Measurements from ENCODE around the gene DDX39A.
"Not testable (repeated sequence)": the region's sequence is repeated elsewhere in the genome, so short reads cannot be mapped to it uniquely, and the experiment has no call there.

Gene DDX39A

GRCh38 chr19:14419106-14419813 lies at the start of gene DDX39A:
TSS of gene DDX39A (minus strand) at chr19:14419341. CDS start at chr19:14413220, 6,121 bp downstream.
- DNase-seq: peak; percentile 98

- DNase-seq: no peak
Measured at GRCh38 chr19:14467816-14468215, 48.7 kb upstream of the DDX39A start.

DNA sequence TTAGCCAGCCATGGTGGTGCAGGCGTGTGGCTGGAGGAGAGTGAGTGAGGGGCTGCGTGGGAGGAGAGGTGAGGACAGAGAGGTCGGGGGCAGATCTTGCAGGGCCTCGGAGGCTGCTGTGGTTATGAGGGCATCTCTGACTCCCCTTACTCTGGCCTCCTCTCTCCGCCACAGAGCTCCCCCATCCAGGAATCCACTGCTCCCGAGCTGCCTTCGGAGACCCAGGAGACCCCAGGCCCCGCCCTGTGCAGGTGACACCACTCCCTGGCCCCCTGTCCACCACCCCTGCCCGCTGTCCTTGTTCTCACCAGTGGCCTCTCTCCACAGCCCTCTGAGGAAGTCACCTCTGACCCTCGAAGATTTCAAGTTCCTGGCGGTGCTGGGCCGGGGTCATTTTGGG lies 48.2 kb upstream of the DDX39A start:
- no peak for DNase-seq

GRCh38 chr19:14463747-14464146 lies 44.6 kb upstream of the DDX39A start:
- DNase-seq: no peak

DNA sequence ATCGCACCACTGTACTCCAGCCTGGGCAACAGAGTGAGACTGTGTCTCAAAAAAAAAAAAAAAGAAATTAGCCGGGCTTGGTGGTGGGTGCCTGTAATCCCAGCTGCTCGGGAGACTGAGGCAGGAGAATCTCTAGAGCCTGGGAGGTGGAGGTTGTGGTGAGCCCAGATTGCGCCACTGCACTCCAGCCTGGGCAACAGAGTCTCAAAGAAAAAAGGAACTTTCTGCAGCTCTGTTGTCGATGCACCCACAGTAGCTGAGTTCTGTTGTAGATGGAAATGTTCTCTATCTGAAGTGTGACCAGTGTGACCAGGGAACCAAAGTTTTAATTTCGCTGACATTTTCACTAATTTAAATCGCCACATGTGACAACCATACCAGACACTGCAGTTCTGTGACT lies 43.3 kb upstream of the DDX39A start:
- not testable (repeated sequence) for DNase-seq

GRCh38 chr19:14460935-14461334 lies 41.8 kb upstream of the DDX39A start:
- DNase-seq: no peak

DNA sequence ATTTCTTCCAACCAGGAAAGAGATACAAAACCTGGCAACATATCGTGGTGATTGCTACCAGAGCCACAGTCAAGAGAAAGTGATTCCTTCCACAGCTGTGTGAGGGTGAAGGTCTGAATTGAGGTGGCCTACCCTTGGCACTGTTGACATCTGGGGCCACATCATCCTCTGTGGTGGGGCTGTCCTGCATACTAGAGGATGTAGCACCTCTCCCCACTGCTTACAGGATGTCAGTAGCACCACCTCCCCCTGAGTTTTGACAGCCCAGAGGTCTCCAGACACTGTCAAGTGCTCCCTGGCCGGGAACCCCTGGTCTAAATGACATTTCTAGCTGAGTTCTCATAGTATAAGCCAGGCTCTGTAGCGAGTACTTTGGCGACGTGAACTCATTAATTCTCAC lies 40.6 kb upstream of the DDX39A start:
- DNase-seq: no peak

GRCh38 chr19:14452303-14452702 lies 33.2 kb upstream of the DDX39A start:
- not testable (repeated sequence) for DNase-seq

DNA sequence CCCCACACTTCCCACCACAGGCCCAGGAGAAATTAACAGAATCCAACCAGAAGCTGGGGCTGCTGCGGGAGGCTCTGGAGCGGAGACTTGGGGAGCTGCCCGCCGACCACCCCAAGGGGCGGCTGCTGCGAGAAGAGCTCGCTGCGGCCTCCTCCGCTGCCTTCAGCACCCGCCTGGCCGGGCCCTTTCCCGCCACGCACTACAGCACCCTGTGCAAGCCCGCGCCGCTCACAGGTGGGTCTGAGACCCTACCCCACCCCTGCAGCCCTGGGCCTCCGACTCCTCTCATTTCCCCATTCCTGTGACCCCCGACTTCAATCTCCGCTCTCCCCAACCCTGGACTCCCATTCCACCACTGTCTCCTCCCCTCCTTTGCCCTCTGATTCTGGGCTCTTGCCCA lies 31.7 kb upstream of the DDX39A start:
- no peak for DNase-seq

- no peak for DNase-seq
Measured at GRCh38 chr19:14450168-14450874, 31.2 kb upstream of the DDX39A start.

DNA sequence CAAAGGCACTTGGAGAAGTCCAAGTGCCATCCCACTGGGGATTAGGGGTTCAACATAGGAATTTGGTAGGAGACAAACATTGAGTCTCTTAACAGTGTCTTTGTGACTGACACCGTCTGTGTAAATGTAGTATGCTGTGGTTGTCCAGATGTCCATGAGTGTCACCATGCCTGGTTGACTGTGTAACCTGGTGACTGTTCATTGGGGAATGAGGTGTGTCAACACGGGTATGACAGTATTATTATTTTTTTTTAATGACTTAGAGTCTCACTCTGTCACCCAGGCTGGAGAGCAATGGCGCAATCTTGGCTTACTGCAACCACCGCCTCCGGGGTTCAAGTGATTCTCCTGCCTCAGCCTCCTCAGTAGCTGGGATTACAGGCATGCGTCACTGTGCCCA lies 30.2 kb upstream of the DDX39A start:
- no peak for DNase-seq

- DNase-seq: no peak
Measured at GRCh38 chr19:14446336-14447036, 27.3 kb upstream of the DDX39A start.

DNA sequence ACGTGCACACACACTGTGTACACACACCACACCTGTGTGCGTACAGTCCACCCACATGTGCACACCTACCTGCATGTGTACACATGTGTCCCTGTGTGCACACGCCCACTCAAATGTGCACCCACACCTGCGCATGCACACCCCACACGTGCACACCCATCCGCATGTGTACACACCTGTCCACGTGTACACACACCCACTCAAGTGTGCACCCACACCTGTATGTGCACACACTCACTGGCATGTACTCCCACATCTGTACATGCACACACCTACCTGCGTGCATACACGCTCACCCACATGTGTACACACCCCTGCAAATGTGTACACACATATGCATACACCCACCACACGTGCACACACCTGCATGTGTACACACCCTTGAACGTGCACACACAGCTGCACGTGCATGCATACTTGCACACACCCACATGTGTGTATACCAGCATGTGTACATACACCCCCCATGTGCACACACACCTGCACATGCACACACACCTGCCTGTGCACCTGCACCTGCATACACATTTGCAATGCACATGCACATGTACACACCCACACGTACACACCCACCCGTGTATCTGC lies 24.6 kb upstream of the DDX39A start:
- DNase-seq: no peak

GRCh38 chr19:14442891-14443631 lies 23.9 kb upstream of the DDX39A start:
- no peak for DNase-seq

DNA sequence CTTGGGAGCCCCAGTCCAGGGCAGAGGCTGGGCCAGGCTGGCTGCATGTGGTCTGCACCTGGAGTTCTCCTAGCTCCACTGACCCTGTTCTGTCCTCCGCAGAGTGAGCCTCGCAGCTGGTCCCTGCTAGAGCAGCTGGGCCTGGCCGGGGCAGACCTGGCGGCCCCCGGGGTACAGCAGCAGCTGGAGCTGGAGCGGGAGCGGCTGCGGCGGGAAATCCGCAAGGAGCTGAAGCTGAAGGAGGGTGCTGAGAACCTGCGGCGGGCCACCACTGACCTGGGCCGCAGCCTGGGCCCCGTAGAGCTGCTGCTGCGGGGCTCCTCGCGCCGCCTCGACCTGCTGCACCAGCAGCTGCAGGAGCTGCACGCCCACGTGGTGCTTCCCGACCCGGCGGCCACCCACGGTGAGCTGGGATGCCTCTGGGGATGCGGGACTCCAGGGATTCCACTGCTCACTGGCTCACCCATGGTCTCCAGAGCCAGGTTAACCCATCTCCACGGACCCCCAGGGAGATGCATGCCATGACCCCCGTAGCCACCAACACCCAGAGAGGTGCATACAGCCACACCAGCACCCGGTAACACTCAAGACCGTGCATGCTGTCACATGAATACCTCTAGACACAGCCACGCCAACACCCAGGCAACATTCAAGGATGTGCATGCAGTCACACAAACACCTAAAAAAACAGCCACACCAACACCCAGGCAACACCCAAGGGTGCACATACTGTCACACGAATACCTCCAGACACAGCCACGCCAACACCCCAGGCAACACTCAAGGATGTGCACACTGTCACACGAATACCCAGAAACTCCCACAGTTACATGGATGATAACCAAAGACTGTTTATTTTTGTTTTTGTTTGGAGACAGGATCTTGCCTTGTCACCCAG lies 22.1 kb upstream of the DDX39A start:
- DNase-seq: no peak

DNA sequence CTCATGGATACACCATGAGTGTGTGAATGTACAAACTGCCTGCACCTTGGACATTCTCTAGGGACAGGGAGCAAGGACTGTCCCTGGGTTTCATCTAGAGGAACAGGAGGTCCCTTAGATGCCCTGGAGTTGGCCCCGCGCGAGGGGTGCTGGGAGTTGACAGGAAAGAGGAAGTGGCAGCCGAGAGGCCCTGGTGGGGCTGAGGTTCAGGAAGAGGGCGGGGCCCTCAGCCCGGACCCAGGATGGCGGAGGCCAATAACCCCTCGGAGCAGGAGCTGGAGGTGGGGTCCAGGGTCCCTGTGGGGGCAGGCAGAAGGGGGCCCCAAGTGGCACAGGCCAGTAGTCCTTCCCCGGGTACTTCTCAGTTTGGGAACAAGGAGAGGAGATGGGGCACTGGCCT lies 20.9 kb upstream of the DDX39A start:
- no peak for DNase-seq

- DNase-seq: no peak
Measured at GRCh38 chr19:14439014-14439413, 19.9 kb upstream of the DDX39A start.

- DNase-seq: no peak
Measured at GRCh38 chr19:14437578-14438140, 18.5 kb upstream of the DDX39A start.

DNA sequence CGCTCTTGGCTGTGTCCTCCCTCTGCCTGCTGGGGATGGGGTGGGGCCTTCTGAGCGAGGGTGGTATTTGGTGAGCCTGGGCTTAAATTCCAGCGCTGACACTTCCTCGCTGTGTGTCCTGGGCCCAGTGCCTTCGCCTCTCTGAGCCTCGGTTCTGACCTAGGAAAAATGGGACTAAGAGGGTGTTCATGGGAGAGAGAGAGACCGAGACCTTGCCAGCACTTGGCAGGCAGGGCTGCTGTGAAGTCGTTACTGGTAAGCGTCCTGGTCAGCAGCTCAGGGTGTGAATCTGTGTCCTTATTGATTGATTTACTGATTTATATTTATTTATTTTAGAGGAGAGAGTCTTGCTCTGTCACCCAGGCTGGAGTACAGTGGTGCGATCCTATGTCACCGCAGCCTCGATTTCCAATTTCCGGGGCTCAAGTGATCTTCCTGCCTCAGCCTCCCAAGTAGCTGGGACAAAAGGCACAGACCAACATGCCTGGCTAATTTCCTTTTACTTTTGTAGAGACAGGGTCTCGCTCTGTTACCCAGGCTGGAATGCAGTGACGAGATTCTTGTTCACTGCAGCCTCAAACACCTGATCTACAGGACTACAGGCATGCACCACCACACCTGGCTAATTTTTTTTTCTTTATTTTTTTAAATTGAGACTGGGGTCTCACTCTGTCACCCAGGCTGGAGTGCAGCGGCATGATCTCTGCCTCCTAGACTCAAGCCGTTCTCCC lies 16.3 kb upstream of the DDX39A start:
- no peak for DNase-seq

- no peak for DNase-seq
Measured at GRCh38 chr19:14434543-14435319, 15.6 kb upstream of the DDX39A start.

Measured in NCI-H1436 treated with DMSO at 0.1 percent for 48 hours (cell line).